HG02870 (cell line): ENCODE results near the gene PLAAT4.
A peak's percentile ranks its signal among the peaks of the same experiment; 100 is the strongest.
"Not testable (repeated sequence)": the region's sequence is repeated elsewhere in the genome, so short reads cannot be mapped to it uniquely, and the experiment has no call there.

ENCODE experiments used
- ATAC-seq: cut with Tn5 transposase; IDR thresholded peaks from one replicate; pipeline ENCODE4 v1.9.1; 2021; ENCODE audit warnings: mild to moderate bottlenecking, moderate library complexity; ENCODE audit not compliant: unreplicated experiment

PLAAT4 gene

GRCh38 chr11:63510360-63511047, 26.1 kb upstream of the PLAAT4 start:
- ATAC-seq, result no peak

- no peak for ATAC-seq
Measured at GRCh38 chr11:63511048-63511748, 25.4 kb upstream of the PLAAT4 start.

GRCh38 chr11:63512816-63513215, 23.8 kb upstream of the PLAAT4 start:
- no peak for ATAC-seq

GRCh38 chr11:63516109-63516508, 20.5 kb upstream of the PLAAT4 start:
- ATAC-seq, result no peak

DNA sequence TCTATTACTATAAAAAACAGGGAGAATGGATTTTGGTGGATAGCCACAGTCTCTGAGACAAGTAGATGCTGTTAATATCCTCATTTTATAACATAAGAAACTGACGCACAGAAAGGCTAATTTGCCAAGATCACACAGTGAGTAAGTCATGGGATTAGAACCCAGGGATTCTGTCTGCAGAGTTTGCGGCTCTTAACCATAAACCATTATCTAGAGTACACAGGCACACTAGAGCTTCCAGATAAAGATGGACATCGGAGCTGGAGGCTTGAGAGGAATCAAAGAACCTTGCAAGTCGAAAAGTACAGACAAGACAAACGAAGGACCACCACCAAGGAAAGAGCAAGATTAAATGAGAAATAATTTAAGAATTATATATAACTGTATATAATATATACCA, 19.5 kb upstream of the PLAAT4 start:
- no peak for ATAC-seq

GRCh38 chr11:63518548-63518947, 18.1 kb upstream of the PLAAT4 start:
- ATAC-seq, result no peak

- no peak for ATAC-seq
Measured at GRCh38 chr11:63520606-63521170, 15.9 kb upstream of the PLAAT4 start.

DNA sequence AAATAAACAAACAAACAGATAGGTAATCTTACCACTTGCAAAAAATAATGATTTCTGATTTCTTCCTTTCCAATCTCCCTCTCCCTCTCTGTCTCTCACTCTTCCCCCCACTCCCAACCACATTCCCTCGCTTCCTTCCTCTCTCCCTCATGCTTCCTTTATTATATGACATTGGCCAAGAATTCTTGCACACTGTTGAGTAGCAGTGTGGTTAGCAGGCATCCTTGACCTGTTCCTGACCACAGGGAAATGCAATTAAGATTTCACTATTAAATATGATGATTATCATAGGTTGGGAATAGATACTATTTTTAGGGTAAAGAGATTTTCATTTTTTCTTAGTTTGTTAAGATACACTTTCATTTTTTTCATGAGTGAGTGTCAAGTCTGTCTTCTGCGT, 14.7 kb upstream of the PLAAT4 start:
- ATAC-seq, result no peak

DNA sequence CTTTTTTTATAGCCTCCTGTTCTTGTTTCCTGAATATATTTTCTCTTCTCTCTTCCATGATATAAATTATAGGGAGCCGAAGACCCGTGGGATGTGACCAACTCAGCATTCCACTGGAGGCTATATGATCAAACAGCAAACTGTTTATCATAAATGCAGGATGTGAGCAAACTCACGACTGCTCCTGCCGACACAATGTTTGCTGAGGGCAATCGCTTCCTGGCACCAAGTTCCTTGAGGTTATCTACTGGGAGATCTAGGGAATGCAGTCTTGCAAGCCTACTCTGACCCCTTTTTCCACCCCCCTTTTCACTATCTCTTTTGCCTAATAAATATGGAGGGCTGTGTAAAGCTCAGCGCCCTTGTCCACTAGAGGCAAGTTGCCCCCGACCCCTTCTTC, 13.5 kb upstream of the PLAAT4 start:
- ATAC-seq, result no peak

- no peak for ATAC-seq
Measured at GRCh38 chr11:63527667-63528066, 8.9 kb upstream of the PLAAT4 start.

DNA sequence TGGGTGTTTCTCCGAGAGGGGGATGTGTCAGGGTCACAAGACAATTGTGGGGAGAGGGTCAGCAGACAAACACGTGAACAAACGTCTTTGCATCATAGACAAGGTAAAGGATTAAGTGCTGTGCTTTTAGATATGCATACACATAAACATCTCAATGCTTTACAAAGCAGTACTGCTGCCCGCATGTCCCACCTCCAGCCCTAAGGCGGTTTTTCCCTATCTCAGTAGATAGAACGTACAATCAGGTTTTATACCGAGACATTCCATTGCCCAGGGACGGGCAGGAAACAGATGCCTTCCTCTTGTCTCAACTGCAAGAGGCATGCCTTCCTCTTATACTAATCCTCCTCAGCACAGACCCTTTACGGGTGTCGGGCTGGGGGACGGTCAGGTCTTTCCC, 8.5 kb upstream of the PLAAT4 start:
- ATAC-seq, result not testable (repeated sequence)

DNA sequence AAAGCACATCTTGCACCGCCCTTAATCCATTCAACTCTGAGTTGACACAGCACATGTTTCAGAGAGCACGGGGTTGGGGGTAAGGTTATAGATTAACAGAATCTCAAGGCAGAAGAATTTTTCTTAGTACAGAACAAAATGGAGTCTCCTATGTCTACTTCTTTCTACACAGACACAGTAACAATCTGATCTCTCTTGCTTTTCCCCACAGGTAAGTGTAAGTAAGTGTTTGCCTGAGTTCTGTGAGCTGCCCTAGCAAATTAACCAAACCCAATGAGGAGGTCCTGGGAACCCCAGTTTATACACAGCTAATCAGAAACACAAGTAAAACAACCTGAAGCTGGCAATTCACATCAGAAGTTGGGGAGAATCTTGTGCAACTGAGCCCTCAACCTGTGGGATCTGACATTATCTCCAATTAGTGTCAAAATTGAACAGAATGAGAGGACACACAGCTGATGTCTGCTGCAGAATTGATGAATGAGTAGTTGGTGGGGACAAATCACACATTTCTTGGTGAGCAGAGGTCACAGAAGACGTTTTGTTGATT, 7.8 kb upstream of the PLAAT4 start:
- ATAC-seq, result not testable (repeated sequence)

DNA sequence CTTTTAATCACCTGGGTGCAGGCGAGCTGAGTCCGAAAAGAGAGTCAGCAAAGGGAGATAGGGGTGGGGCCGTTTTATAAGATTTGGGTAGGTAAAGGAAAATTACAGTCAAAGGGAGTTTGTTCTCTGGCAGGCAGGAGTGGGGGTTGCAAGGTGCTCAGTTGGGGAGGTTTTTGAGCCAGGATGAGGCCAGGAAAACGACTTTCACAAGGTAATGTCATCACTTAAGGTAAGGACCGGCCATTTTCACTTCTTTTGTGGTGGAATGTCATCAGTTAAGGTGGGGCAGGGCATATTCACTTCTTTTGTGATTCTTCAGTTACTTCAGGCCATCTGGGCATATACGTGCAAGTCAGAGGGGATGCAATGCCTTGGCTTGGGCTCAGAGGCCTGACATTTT, 7.2 kb upstream of the PLAAT4 start:
- ATAC-seq, result not testable (repeated sequence)

GRCh38 chr11:63530021-63530420, 6.6 kb upstream of the PLAAT4 start:
- ATAC-seq, result no peak

DNA sequence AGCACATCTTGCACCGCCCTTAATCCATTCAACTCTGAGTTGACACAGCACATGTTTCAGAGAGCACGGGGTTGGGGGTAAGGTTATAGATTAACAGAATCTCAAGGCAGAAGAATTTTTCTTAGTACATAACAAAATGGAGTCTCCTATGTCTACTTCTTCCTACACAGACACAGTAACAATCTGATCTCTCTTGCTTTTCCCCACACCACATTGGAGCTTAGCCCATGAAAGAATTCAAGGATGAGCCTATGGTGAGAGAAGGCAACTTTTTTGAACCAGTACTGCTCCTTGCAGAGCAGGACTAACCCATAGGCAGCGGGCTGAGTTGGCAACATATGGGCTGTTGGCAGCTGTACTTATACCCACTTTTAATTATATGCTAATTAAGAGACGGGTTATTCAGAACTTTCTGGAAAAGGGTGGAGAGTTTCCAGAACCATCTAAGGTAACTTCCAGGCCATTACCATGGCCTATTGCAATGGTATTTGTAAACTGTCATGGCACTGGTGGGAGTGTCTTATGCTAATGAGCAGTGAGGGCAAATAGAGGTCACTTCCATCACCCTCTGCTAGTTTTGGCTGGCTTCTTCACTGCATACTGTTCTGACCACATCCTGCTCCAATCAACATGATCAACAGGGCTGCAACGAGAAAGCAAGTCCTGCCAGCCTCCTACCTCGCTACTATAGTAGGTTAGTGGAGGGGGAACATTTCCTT, 5.4 kb upstream of the PLAAT4 start:
- ATAC-seq, result not testable (repeated sequence)

DNA sequence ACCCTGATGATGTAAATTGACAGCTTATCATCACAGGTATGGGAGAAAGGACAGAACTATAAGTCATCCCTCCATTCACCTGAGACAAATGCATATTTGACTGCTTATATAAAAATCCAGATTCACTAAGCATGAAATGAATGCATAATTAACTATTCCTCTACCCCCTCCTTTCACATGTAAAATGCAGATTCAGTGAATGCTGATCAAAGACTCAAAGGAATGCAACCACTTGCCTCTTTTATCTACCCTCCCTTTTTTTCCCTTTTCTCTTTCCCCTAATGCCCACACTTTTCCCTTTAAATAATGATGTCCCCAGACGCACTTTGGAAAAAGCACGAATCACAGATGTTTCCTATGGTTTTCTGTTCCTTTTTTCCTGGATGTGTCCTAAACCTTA, 4.5 kb upstream of the PLAAT4 start:
- no peak for ATAC-seq

- no peak for ATAC-seq
Measured at GRCh38 chr11:63532799-63533475, 3.7 kb upstream of the PLAAT4 start.

- ATAC-seq, result no peak
Measured at GRCh38 chr11:63534076-63534475, 2.5 kb upstream of the PLAAT4 start.

GRCh38 chr11:63534895-63535461, 1.6 kb upstream of the PLAAT4 start:
- ATAC-seq, result peak; percentile 58

DNA sequence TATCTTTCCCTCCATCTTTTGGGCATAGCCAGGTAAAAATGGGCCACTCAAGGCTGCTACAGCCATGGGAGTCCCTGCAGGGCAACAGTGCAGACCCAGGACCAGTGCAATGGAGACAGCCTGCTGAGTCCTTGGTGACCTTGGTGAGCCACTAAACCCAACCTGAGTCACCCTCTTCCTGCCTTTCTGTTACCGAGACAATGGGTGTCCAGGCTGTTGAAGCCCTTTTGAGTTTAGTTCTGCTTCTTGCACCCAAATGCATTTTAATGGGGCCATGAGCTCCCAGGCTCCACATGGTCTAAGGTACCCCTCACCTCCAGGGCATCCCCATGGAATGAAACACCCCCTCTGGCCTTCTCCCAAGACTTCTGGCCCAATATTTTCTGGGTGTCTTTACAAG, 874 bp upstream of the PLAAT4 start:
- ATAC-seq, result no peak
